ENCODE data around the gene CCDC82. TPM values are rescaled to one million over a fixed set of nuclear protein-coding genes. Genes with fewer than 3 reads are reported as not detected.

The CCDC82 gene
- total and polyA plus RNA-seq, 8 donors, result 12.0 to 188 (median 48.0) TPM

GRCh38 chr11:96329855-96330510, 59.7 kb downstream of the CCDC82 start:
- no peak overlapping the region for H3K4me3 ChIP-seq
- H3K27ac ChIP-seq, result no peak overlapping the region
- peaks cover 3 to 48% (median 13%) of the 10 kb centered on the region in 4 donors for H3K4me1 ChIP-seq
- 80 to 86% (median 83%) methylated on average over 3 of the region's 3 CpGs for WGBS, 5 donors
- intact Hi-C loops (cut with DNase I; ENCODE audit: low total_unique reads), result no loop called here
- no peaks in the 10 kb centered on the region for H3K27me3 ChIP-seq
- TF ChIP-seq EP300 (IDR thresholded peaks at IDR 0.05), result no peak
- TF ChIP-seq POLR2A (IDR thresholded peaks at IDR 0.05), result no peak
- TF ChIP-seq, protein P1, sequence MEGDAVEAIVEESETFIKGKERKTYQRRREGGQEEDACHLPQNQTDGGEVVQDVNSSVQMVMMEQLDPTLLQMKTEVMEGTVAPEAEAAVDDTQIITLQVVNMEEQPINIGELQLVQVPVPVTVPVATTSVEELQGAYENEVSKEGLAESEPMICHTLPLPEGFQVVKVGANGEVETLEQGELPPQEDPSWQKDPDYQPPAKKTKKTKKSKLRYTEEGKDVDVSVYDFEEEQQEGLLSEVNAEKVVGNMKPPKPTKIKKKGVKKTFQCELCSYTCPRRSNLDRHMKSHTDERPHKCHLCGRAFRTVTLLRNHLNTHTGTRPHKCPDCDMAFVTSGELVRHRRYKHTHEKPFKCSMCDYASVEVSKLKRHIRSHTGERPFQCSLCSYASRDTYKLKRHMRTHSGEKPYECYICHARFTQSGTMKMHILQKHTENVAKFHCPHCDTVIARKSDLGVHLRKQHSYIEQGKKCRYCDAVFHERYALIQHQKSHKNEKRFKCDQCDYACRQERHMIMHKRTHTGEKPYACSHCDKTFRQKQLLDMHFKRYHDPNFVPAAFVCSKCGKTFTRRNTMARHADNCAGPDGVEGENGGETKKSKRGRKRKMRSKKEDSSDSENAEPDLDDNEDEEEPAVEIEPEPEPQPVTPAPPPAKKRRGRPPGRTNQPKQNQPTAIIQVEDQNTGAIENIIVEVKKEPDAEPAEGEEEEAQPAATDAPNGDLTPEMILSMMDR (IDR thresholded peaks at IDR 0.05), result no peak
- no peak for TF ChIP-seq POLR2AphosphoS5 (IDR thresholded peaks at IDR 0.05)
- H3K9me3 ChIP-seq, result no peaks in the 10 kb centered on the region
- H3K36me3 ChIP-seq, result no peaks in the 10 kb centered on the region
- no peak for DNase-seq

DNA sequence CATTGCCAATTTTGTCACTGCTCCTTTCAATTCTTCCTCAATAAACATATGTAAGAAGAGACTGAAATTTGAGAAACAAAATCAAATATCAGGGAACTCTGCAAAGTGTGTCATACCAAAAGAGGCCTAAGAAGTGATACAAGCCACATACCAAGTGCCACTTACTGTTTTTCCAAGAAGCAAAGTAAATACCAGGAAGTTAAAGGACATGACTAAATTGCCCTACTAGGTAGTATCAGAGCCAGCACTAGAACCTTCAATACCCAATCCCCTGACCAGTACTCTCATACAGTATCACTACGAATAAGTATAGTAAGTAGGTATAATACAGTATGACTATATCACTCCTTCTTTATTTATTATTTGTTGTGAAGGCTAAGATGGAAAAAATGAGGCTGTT, 60.3 kb downstream of the CCDC82 start:
- 73 to 91% (median 81%) methylated on average over 1 of the region's 1 CpG for WGBS, 5 donors
- H3K9me3 ChIP-seq, result no peaks in the 10 kb centered on the region
- TF ChIP-seq EP300 (IDR thresholded peaks at IDR 0.05), result no peak
- no peak for TF ChIP-seq POLR2A (IDR thresholded peaks at IDR 0.05)
- TF ChIP-seq POLR2AphosphoS5 (IDR thresholded peaks at IDR 0.05), result no peak
- TF ChIP-seq, protein P1 (IDR thresholded peaks at IDR 0.05), result no peak
- H3K36me3 ChIP-seq, result no peaks in the 10 kb centered on the region
- H3K27ac ChIP-seq, result no peak overlapping the region
- H3K4me1 ChIP-seq, result peaks cover 3 to 54% (median 15%) of the 10 kb centered on the region in 4 donors
- no peak for DNase-seq
- H3K4me3 ChIP-seq, result no peak overlapping the region
- intact Hi-C loops (cut with DNase I; ENCODE audit: low total_unique reads), result no loop called here
- no peaks in the 10 kb centered on the region for H3K27me3 ChIP-seq

GRCh38 chr11:96328395-96329010, 61.2 kb downstream of the CCDC82 start:
- intact Hi-C loops (cut with DNase I; ENCODE audit: low total_unique reads), result no loop called here
- H3K9me3 ChIP-seq, result no peaks in the 10 kb centered on the region

GRCh38 chr11:96326959-96327358, 62.8 kb downstream of the CCDC82 start:
- Histone ChIP-seq H3K4me1 (peaks cover 0 to 37% (median 11%) of the 10 kb centered on the region in 4 donors), H3K9me3 (no peaks in the 10 kb centered on the region), H3K4me3 (no peak overlapping the region), H3K36me3 (no peaks in the 10 kb centered on the region), H3K27ac (no peak overlapping the region), H3K27me3 (no peaks in the 10 kb centered on the region)
- 89 to 96% (median 93%) methylated on average over 7 of the region's 7 CpGs for whole genome bisulfite sequencing, 5 donors
- TF ChIP-seq EP300 (IDR thresholded peaks at IDR 0.05), result no peak
- no peak for TF ChIP-seq POLR2AphosphoS5 (IDR thresholded peaks at IDR 0.05)
- TF ChIP-seq, protein P1 (IDR thresholded peaks at IDR 0.05), result no peak
- no peak for TF ChIP-seq POLR2A (IDR thresholded peaks at IDR 0.05)
- DNase-seq, result no peak
- intact Hi-C loops (cut with DNase I; ENCODE audit: low total_unique reads), result no loop called here

More at GRCh38 chr11:96328395-96329010, 61.2 kb downstream of the CCDC82 start:
- no peak overlapping the region for H3K4me3 ChIP-seq
- DNase-seq, result no peak
- H3K27ac ChIP-seq, result no peak overlapping the region
- no peaks in the 10 kb centered on the region for H3K27me3 ChIP-seq
- 81 to 93% (median 90%) methylated on average over 8 of the region's 8 CpGs for WGBS, 5 donors
- TF ChIP-seq EP300 (IDR thresholded peaks at IDR 0.05) (no peak), POLR2AphosphoS5 (IDR thresholded peaks at IDR 0.05) (no peak), POLR2A (IDR thresholded peaks at IDR 0.05) (no peak)
- TF ChIP-seq, protein P1 (IDR thresholded peaks at IDR 0.05), result no peak
- peaks cover 3 to 52% (median 15%) of the 10 kb centered on the region in 4 donors for H3K4me1 ChIP-seq
- H3K36me3 ChIP-seq, result no peaks in the 10 kb centered on the region
